GM18517 (cell line): ENCODE measurements around the gene SIRT7.

Source experiments
- ATAC-seq: cut with Tn5 transposase; IDR thresholded peaks from one replicate; pipeline ENCODE4 v1.9.1; 2021; ENCODE audit warnings: mild to moderate bottlenecking, moderate library complexity; ENCODE audit not compliant: unreplicated experiment

SIRT7 gene

GRCh38 chr17:81907219-81908145 lies 10.5 kb downstream of the SIRT7 start:
- no peak for ATAC-seq

GRCh38 chr17:81906476-81907218 lies 11.3 kb downstream of the SIRT7 start:
- ATAC-seq = no peak

GRCh38 chr17:81905993-81906392 lies 12.0 kb downstream of the SIRT7 start:
- ATAC-seq = no peak

GRCh38 chr17:81905424-81905875 lies 12.5 kb downstream of the SIRT7 start:
- ATAC-seq = no peak

- no peak for ATAC-seq
These were observed 13.2 kb downstream of the SIRT7 start for GRCh38 chr17:81904600-81905423.

GRCh38 chr17:81903896-81904599 lies 13.9 kb downstream of the SIRT7 start:
- ATAC-seq = no peak

GRCh38 chr17:81903415-81903831 lies 14.6 kb downstream of the SIRT7 start:
- no peak for ATAC-seq

- ATAC-seq = no peak
These were observed 15.1 kb downstream of the SIRT7 start for GRCh38 chr17:81902653-81903414.

GRCh38 chr17:81902023-81902652 lies 15.8 kb downstream of the SIRT7 start, which contains the start of gene NPB:
NPB (plus strand) TSS chr17:81902238; CDS start chr17:81902278, 40 bp downstream.
- no peak for ATAC-seq

GRCh38 chr17:81901167-81902022 lies 16.6 kb downstream of the SIRT7 start:
- no peak for ATAC-seq

- no peak for ATAC-seq
These were observed 17.7 kb downstream of the SIRT7 start for GRCh38 chr17:81900181-81900820.

GRCh38 chr17:81899514-81900166 lies 18.3 kb downstream of the SIRT7 start:
- ATAC-seq = no peak

- no peak for ATAC-seq
These were observed 19.1 kb downstream of the SIRT7 start for GRCh38 chr17:81898885-81899284.

GRCh38 chr17:81898029-81898866 lies 19.7 kb downstream of the SIRT7 start:
- ATAC-seq = no peak

GRCh38 chr17:81895400-81895799 lies 22.6 kb downstream of the SIRT7 start:
- no peak for ATAC-seq

GRCh38 chr17:81891303-81891552 lies 26.7 kb downstream of the SIRT7 start:
- no peak for ATAC-seq
